Activated T-helper 9 cell treated with anti-CD3 and anti-CD28 coated beads, Interleukin-2, amount 50 U/mL, for 16 hours (primary cell): Measurements from ENCODE around the gene CERS5.

ENCODE experiments used
- DNase-seq: peaks from one replicate; pipeline ENCODE4 v3.0.0-alpha.2; 2020; ENCODE audit warnings: low read depth

CERS5 gene

DNA sequence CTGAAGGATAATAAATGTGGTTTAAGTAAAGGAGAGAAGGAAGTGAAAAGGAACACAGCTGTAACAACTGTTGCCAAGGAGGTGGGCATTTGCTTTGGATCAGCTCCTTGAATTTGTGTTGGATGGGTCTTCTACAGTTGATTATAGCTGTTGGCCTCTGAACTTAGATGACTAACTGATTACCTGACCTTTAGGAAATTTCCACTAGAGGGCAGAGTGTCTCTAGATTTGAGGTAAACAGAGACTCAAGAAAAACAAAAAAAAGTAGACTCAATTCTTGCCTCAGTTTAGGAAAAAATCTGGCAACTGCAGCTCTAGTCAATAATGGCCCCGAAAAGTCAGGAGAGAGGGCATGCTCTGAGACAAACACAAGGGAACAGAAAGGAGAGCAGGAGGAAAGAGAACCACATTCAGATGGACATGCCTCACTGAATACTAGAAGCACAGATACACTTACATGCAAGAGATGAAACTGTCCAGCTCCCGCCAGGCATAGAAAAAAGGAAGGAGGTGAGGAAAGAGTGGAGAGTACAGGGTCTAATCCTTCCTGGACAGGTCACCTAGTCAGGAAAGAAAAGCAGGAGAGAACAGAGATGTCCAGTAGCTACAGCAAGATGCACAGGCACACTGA, 34.5 kb downstream of the CERS5 start:
- no peak for DNase-seq

DNA sequence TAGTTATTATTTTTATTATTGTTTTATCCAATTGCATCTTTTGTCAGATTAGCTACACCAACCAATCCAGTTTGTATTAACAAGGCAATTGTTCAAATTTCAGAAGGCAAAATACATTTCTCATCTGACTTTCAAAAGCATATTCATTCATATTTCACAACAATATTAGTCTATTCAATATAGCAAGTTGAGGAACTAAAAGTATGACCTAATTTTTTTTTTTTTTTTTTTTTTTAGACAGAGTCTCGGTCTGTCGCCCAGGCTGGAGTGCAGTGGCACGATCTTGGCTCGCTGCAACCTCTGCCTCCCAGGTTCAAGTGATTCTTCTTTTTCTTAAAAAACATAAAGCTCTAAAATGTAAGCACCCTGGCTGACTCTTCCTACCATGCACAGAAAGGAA, 37.9 kb downstream of the CERS5 start:
- no peak for DNase-seq

DNA sequence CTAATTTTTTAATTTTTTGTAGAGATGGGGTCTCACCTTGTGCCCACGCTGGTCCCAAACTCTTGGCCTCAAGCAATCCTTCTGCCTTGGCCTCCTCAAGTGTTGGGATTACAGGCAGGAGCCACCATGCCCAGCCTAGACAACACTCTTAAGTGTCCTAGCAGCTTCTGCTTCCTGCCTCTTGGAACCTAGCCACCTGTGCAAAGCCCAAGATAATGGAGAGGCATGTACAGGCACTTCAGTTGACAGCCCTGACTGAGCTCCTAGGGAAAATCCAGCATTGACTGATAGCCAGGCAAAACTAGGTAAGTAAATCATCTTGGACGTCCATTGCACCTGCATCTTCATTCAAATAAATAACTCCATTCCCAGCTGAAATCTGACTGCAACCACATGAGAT, 39.6 kb downstream of the CERS5 start:
- DNase-seq: no peak

DNA sequence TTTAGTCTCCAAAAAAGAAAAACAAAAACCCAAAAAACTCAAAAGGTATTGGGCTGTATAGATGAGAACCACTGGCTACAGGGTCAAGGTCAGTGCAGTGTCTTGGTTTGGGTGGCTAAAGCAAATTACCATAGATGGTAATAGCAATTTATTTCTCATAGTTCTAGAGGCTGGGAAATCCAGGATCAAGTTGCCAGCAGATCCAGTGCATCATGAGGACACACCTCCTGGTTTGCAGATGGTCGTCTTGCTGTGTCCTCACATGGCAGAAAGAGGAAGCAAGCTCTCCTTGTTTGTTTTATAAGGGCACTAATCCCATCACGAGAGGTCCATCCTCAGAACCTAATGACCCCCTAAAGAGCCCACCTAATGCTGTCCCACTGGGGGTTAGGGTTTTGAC, 44.0 kb downstream of the CERS5 start:
- no peak for DNase-seq

DNA sequence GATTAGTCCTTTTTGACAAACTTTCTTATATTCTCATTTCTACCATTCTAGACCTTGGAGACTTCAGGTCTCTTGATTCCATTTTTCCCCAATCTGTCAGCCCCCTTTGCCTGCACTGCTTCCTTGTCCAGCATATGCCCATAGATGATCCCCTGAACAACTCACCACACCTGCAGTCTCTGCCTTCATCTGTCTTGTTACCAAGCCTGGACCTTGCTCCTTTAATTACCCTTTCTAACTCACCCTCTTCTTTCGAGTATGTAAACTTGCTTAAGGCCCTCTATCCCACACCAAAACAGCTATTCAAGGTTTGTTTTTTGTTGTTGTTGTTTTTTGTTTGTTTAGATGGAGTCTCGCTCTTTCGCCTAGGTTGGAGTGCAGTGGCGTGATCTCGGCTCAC, 45.5 kb downstream of the CERS5 start:
- DNase-seq: no peak

DNA sequence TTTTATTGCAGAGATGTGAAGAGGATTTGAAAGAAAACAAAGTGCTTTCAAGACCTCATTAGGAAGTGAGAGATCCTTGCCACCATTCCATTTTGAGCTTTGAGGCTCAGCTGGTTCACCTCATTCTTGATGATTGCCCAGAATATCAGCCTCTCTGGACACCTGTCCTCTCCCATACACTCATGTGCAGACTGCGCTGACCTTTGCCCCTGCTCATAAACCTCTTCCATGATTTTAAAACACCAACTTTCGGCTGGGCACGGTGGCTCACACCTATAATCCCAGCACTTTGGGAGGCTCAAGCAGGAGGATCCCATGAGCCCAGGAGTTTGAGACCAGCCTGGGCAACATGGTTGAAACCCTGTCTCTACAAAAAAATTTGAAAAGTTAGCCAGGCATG, 46.2 kb downstream of the CERS5 start:
- DNase-seq: no peak

DNA sequence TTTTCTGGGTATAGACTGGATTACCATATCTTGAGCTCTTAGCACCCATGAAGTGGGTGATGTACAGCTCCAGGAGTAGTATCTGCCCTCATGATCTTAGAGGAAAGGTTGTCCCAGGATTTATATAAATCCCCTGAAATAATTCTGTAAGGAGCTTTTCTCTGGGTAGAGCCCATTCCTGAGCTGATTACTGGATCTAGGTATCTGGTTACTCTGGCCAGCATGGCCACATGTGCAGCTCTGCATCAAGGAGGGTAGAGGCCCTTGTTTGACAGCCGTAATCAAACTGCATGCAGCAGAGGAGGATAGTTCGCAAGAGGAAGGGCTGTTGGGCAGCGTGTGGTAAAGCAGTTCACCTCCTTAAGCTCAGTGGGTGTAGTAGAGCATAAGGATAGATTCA, 46.6 kb downstream of the CERS5 start:
- no peak for DNase-seq

DNA sequence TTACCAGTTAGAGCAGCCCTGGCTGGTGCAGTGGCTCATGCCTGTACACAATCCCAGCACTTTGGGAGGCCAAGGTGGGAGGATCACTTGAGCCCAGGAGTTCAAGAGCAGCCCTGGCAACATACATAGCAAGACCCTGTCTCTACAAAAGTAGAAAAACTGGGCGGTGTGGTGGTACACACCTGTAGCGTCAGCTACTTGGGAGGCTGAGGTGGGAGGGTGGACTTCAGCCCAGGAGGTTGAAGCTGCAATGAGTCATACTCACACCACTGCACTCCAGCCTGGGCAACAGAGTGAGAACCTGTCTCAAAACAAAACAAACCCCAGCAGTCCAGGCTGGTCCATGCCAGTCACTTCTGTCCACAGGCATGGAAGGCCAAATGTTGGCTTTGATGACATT, 47.8 kb downstream of the CERS5 start:
- no peak for DNase-seq

DNA sequence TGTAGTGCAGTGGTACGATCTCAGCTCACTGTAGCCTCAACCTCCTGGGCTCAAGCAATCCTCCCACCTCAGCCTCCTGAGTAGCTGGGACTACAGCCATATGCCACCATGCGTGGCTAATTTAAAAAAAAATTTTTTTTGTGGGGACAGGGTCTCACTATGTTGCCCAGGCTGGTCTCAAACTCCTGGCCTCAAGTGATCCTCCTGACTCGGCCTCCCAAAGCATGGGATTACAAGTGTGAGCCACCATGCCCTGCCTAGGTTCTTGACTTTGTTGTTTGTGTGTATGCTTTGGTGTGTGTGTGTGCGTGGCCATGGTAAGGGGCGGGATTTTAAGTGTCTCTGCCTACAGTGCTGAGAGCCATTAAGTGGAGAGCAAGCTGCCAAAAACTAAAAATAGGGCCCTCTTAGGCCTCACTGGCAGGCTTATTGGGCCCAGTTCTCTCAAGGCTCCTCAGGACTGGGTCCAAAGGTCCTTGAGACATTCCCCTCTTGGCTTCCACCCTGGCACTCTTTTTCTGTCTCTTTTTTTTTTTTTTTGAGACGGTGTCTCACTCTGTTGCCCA, 50.0 kb downstream of the CERS5 start:
- DNase-seq: no peak

DNA sequence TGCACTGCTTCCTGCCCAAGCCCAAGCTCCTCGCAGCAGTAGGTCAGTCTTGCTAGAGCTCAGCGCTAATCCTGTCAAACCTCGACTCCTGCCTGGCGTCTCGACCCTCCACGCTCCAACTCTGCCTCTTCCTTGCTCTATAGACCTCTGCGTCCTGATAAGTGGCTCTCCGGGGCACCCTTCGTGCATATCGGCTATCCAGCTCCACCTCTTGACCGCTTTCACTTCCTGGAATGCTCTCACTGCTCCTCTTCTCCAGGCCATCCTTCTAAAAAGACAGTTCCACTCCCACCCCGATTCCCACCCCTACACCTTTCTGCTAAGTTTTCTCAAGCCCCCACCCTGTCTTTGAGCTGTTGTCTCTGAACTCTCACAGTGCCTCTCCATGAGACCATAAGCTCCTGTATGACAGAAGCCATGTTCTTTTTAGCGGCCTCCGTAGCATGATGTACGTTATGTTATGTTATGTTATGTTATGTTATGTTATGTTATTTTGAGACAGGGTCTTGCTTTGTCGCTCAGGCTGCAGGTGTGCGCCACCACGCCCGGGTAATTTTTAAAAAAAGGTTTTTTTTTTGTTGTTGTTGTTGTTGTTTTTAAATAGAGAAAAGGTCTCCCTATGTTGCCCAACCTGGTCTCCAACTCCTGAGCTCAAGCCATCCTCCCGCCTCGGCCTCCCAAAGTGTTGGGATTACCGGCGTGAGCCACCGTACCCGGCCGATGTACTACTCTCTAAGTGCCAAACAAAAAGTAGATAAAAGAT, 54.5 kb downstream of the CERS5 start:
- no peak for DNase-seq

DNA sequence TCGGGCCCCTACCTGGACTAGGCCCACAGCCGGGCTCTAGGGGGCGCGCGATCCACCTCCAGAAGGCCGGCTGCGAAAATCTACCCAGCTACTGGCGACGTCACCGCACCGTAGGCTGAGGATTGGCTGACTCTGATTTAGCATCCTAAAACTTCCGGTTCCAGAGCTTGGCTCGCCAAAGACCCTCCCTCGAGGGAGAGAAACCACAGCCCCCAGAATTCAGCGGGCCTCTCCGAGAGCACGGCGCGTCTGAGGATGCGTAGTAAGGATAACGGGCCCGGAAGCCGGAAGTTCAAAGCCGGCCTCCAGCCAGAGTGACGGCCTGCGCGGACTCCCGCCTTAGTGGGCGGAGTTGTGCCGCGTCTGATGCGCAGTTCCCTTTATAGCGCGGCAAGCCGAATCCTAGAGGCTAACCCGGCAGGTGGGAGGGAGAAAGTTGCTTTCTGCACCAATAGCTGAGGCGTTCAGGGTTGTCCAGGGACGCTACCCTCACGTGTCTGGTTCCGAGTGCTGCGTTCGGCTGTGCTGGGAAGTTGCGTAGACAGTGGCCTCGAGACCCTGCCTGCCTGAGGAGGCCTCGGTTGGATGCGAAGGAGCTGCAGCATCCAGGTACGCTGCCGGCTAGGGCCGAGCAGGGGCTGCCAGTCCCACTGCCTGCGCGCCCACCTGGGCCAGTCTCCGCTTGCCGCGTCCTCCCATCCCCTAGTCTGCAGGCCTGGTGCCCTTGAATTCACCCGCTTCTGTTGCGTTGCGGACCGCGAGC, 55.3 kb downstream of the CERS5 start, which contains the start of gene COX14:
Gene COX14 (plus strand): TSS at position 544 of the 763 bp plus-strand sequence. CDS start 7,808 bp downstream, outside the sequence.
- DNase-seq: peak; percentile 98

DNA sequence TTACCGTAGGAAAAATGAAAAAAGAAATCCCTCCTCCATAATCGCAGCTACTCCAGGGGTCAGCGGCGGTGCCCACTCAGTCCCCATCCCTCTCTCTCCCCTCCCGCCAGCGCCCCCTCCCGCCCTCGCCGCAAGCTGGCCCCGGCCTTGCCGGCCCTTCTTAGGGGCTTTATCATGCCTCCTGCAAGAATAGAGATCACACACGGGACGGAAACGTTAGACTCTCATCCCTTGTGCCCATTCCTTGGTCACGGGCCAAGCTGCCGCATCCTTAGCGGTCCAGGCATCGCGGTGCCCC, 55.8 kb downstream of the CERS5 start:
- DNase-seq: no peak

DNA sequence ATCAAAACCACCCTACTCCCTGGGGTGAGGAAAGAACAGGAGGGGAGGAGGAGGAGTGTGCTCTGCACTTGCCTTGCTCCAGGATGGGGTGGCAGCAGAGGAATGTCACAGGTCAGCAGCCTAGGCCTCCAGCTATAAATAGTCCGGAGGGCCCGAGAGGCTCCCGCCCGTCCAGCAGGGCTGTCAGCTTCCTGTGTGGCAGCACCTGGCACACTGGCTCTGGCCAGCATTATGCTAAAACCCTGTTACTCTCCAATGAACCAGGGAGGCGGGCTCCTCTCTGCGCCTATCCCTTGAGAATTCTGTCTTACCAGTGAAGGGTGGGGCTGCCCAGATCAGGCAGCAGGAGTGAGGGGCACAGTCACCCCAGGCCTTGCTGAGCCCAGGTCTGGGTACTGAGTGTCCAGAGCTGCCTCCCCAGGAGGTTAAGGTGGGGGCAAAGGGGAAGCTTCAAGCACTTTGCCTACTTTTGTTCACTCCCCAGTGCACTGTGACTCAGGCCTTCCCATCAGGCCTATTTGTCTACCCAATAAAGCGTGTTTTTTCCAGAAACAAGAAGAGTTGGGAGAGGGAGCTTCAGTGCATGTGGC, 56.3 kb downstream of the CERS5 start:
- no peak for DNase-seq

DNA sequence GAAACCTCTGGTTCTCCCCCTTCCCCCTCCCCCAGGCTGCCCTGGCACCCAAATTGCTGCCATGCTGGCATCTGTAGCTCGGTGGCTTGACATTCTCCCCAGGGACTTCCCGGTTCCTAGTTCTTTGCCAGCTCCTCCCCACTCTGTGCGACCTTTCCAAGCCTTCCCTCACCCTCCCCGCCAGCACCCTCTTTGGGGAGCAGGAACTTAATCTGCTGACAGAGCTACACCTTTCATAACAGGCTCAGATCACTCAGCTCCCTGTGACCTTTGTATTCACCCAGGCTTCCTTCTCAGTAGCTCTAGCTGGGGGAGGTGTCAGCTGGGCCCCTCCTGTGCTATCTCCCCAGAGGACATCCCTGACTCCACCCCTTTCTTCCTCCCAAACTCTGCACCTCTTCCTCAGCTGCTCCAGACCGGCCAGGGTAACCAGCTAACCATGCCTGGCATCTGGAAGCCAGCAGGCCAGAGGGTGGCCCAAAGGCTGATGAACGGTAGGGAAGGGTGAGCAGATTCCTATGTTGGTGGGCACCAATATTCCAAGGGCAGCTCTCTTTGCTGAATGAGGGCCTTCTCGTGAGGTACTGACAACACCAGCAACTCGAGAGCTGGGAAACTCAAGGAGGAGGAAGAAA, 56.9 kb downstream of the CERS5 start:
- no peak for DNase-seq

DNA sequence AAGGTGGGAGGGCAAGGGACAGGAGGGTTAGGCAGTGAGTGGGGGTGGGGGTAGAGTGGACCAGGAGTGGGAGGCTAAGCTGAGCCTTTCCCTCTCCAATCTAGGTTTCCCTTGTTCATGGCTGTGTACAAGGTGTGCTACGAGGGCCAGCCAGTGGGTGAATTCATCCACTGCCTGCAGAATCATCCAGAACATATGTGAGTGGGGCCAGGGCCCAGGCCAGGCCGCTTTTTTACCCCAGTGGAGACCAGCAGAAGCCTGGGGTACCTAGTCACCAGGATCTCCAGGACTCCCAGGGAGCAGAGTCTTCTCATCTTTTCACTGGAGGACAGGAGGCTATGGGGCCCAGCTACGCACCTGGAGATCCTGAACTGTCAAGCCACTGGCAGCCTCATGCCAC, 57.9 kb downstream of the CERS5 start:
- DNase-seq: no peak

DNA sequence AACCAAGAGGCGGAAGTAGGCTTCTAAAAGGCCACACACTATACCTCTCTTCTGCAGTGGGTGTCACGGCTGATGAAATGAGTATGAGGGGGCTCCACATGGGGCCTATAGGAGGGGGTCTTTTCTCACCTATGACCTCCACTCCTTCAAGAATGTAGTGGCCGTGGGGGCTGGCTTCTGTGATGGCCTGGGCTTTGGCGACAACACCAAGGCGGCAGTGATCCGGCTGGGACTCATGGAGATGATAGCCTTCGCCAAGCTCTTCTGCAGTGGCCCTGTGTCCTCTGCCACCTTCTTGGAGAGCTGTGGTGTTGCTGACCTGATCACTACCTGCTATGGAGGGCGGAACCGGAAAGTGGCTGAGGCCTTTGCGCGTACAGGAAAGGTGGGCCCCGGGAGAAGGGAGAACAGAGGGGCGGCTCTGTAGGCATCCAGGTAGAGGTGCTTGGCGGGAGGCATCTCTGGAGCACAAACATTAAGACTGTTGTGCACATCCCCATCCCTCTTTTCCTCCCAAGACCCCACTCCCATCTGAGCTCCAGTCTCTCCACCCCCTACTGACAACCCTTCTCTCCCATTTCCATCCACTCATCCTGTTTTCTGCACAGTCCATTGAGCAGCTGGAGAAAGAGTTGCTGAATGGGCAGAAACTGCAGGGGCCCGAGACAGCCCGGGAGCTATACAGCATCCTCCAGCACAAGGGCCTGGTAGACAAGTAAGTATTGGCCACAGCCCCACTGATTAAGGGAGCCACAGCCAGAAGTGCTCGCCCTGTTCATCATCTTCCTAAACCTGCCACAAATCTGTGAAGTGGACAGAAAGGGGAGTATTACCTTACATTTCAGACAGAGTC, 59.5 kb downstream of the CERS5 start:
- DNase-seq: no peak

DNA sequence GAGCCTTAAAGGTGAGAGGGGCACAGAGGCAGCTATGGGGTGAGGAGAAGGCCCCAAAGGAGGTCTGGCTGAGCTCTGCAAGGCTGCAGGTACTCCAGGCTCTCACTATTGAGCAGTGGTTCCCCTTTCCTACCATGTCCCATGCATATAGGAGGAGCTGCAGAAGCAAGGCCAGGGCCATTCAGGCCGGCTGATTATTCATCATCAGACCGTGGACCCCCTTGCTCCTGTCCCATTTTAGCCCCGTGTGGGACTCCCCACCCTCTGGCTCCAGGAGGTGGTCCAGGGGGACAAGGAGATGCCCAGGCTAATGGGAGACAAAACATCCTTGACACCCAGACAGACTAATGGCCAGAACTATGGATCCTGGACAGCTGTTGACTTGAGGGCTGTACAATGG, 60.3 kb downstream of the CERS5 start:
- DNase-seq: no peak

DNA sequence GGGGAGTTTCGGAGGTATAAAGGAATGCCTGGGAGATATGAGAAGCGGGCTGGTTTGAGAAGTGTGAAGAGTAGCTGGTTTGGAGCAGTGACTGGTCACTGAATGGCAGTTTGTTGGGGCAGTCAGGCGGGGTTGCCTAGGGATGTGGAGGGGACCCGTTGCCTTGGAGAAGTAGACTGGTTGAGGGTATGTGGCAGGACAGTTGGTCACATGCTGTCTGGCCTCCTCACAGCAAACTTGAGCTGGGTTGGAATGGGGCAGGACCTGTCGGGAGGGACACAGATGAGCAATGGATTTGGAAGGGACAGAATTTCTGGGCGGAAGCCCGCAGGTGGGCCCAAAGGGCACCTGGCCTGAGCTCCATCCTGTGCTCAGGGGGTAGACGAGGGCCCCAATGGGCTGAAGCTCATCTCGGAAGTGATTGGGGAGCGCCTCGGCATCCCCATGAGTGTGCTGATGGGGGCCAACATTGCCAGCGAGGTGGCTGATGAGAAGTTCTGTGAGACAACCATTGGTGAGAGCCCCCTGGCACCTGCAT, 61.2 kb downstream of the CERS5 start:
- DNase-seq: no peak

DNA sequence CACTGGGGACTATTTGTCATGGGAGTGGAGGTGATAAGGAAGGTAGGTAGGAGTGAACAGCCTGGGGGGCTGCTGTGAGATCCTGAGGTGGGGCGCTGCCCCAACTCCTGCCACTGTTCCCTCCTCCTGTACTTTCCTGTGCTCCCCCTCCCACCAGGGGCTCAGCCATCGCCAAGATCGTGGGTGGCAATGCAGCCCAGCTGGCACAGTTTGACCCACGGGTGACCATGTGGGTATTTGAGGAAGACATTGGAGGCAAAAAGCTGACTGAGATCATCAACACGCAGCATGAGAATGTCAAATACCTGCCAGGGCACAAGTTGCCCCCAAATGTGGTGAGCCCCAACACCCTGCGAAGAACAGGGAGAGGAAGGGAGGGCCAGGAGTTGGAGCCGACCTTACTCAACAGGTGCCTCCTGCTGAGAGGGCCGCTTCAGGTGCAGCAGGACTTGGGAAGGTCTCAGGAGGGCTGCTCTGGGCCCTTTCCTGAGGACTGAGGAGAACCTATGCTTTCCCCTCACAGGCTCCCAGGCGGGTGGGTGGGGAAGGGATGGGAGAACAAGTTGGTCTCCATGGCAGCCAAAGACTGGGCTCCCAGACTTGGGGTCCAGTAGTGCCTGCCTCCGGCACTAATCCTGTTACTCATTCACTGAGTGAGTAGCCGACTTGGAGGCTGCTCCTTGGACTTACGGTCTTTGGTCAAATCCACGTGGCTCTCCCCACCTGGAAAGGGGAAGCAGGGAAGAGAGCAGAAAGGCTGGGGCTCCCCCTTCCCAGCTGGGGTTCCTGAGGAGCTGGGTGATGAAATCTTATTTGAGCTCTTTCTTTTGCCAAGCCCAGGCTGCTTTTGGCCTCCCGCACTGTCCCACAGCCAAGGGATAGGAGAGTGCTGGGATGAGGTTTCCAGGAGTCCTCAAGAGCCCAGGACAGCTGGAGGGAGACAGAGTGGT, 62.5 kb downstream of the CERS5 start:
- DNase-seq: no peak
